Osteoblast (primary cell): ENCODE data around the gene CWC27. TPM values are rescaled to one million over a fixed set of nuclear protein-coding genes. Genes with fewer than 3 reads are reported as not detected.
A peak's percentile ranks its signal among the peaks of the same experiment; 100 is the strongest.
"Not testable (repeated sequence)": the region's sequence is repeated elsewhere in the genome, so short reads cannot be mapped to it uniquely, and the experiment has no call there.

Experiments
- DNase-seq: peaks from one replicate; pipeline ENCODE4 v3.0.0; 2011; ENCODE audit warnings: low spot score, mixed read lengths; ENCODE audit not compliant: insufficient read length; ENCODE audit errors: missing footprints
- H2AFZ ChIP-seq: 2 replicates; pipeline ENCODE4 v1.6.0; 2011; ENCODE audit warnings: mild to moderate bottlenecking, low read length
- H3K27ac ChIP-seq: 2 replicates; pipeline ENCODE4 v1.5.1; 2011; ENCODE audit warnings: mild to moderate bottlenecking, low read depth, low read length, moderate library complexity
- H3K27me3 ChIP-seq: 2 replicates; pipeline ENCODE4 v1.6.0; 2012; ENCODE audit warnings: mild to moderate bottlenecking, control low read depth, inconsistent platforms, low read length, moderate library complexity; ENCODE audit not compliant: insufficient read depth
- H3K36me3 ChIP-seq: 2 replicates; pipeline ENCODE4 v1.5.1; 2011; ENCODE audit warnings: mild to moderate bottlenecking, low read length, control low read depth, moderate library complexity; ENCODE audit not compliant: insufficient read depth
- H3K4me1 ChIP-seq: 2 replicates; pipeline ENCODE4 v1.5.1; 2011; ENCODE audit warnings: mild to moderate bottlenecking, low read length, control low read depth, moderate library complexity; ENCODE audit not compliant: insufficient read depth
- H3K4me2 ChIP-seq: 2 replicates; pipeline ENCODE4 v1.6.0; 2011; ENCODE audit warnings: mild to moderate bottlenecking, low read length; ENCODE audit not compliant: insufficient read depth
- H3K4me3 ChIP-seq: fragments of 200-600 bp; sonication (generic); 3 replicates; pipeline ENCODE4 v1.5.1; 2012; ENCODE audit warnings: mild to moderate bottlenecking, low read length, inconsistent platforms; ENCODE audit not compliant: insufficient read depth
- H3K79me2 ChIP-seq: 2 replicates; pipeline ENCODE4 v1.6.0; 2012; ENCODE audit warnings: mild to moderate bottlenecking, low read length, control low read depth, inconsistent platforms; ENCODE audit not compliant: insufficient read depth
- H3K9me3 ChIP-seq: 2 replicates; pipeline ENCODE4 v1.5.1; 2011; ENCODE audit warnings: low read depth, low read length, control low read depth
- H4K20me1 ChIP-seq: 2 replicates; pipeline ENCODE4 v1.6.0; 2012; ENCODE audit warnings: mild to moderate bottlenecking, low read length, control low read depth; ENCODE audit not compliant: insufficient read depth
- total RNA-seq: library from RNA; depleted of rRNA; stranded (reverse); fragments of >200 nt; gene quantifications from 2 replicates; pipeline ENCODE4 v1.2.3, GENCODE V29; 2012
- TF ChIP-seq, protein P1 (sequence below): IDR thresholded peaks from 2 replicates; pipeline ENCODE4 v1.5.1; 2011; ENCODE audit warnings: mild to moderate bottlenecking, low read depth, low read length, moderate library complexity; ENCODE audit errors: extremely low read depth

Gene CWC27
- total RNA-seq, 1 donor, result 13.4 TPM

DNA sequence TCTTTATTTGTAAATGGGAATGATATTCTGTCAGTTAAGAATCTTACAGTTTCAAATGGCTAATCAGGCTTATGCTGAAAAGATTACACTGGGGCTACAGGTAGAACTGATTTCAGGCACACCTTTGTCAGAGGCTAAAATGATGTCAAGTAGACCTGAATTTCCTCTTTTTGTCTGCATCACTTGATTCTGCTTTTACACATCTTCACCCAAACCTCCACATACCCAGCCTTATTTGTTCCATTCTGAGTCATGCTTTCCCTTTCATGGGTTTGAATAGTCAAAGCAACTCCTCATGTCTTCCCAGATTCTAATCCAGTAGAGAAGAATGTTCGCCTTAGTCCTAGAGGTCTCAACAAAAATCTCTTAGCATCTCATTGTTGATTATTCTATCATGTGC is 156.4 kb downstream of the CWC27 start:
- H3K27me3 ChIP-seq, result no peaks in the 10 kb centered on the region
- no peak overlapping the region for H3K4me3 ChIP-seq
- peaks cover 5% of the 10 kb centered on the region for H3K4me1 ChIP-seq
- no peak overlapping the region for H3K27ac ChIP-seq
- TF ChIP-seq, protein P1, sequence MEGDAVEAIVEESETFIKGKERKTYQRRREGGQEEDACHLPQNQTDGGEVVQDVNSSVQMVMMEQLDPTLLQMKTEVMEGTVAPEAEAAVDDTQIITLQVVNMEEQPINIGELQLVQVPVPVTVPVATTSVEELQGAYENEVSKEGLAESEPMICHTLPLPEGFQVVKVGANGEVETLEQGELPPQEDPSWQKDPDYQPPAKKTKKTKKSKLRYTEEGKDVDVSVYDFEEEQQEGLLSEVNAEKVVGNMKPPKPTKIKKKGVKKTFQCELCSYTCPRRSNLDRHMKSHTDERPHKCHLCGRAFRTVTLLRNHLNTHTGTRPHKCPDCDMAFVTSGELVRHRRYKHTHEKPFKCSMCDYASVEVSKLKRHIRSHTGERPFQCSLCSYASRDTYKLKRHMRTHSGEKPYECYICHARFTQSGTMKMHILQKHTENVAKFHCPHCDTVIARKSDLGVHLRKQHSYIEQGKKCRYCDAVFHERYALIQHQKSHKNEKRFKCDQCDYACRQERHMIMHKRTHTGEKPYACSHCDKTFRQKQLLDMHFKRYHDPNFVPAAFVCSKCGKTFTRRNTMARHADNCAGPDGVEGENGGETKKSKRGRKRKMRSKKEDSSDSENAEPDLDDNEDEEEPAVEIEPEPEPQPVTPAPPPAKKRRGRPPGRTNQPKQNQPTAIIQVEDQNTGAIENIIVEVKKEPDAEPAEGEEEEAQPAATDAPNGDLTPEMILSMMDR, result no peak
- no peak overlapping the region for H2AFZ ChIP-seq
- no peak for DNase-seq
- H4K20me1 ChIP-seq, result no peaks in the 10 kb centered on the region
- H3K9me3 ChIP-seq, result no peaks in the 10 kb centered on the region
- no peaks in the 10 kb centered on the region for H3K79me2 ChIP-seq
- no peaks in the 10 kb centered on the region for H3K36me3 ChIP-seq
- no peak overlapping the region for H3K4me2 ChIP-seq

DNA sequence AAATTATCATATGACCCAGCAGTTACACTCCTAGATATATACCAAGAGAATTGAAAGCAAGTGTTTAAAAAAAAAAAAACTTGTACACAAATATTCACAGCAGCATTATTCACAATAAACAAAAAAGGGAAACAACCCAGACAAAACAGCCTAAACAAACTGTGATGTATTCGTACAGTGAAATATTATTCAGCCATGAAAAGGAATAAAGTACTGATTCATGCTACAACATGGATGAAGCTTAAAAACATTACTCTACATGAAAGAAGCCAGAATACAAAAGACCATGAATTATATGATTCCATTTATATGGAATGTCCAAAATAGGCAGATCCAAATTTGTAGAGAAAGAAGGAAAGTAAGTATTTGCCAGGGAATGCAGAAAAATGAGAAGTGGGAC is 161.1 kb downstream of the CWC27 start:
- Histone ChIP-seq H3K4me2 (no peak overlapping the region), H3K27ac (no peak overlapping the region), H4K20me1 (no peaks in the 10 kb centered on the region), H3K9me3 (no peaks in the 10 kb centered on the region), H3K4me1 (no peaks in the 10 kb centered on the region), H3K4me3 (no peak overlapping the region), H3K27me3 (no peaks in the 10 kb centered on the region), H3K79me2 (no peaks in the 10 kb centered on the region), H3K36me3 (no peaks in the 10 kb centered on the region), H2AFZ (no peak overlapping the region)
- DNase-seq, result no peak
- TF ChIP-seq, protein P1, result no peak

DNA sequence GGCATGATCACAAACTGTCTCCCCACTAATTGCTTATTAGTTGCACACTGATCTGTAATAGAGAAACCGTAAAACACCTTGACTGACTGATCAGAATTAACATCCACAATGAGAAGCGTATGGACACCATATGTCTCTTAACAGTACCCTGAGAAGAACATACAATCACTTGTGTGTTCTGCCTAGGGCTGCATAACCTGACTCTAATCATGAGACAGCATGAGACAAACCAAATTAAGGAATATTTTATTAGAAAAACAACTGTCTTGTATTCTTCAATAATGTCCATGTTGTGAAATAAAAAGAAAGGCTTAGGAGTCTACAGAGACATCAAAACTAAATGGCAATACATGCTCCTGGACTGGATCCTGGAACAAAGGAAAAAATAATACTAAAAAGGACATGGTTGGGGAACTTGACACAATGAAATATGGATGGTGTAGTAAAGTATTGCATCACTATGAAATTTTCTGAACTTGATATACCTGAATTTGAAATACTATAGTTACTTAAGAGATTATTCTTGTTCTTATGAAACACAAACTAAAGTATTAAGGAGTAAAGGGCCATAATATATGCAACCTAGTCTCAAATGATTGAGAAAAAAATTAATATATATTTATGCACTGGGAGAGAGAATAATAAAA is 162.1 kb downstream of the CWC27 start:
- H3K79me2 ChIP-seq, result no peaks in the 10 kb centered on the region
- H4K20me1 ChIP-seq, result no peaks in the 10 kb centered on the region
- no peak for DNase-seq
- H3K27ac ChIP-seq, result no peak overlapping the region
- H3K4me1 ChIP-seq, result no peaks in the 10 kb centered on the region
- TF ChIP-seq, protein P1, result no peak
- H3K4me3 ChIP-seq, result no peak overlapping the region
- no peaks in the 10 kb centered on the region for H3K36me3 ChIP-seq
- no peak overlapping the region for H2AFZ ChIP-seq
- H3K4me2 ChIP-seq, result no peak overlapping the region
- H3K9me3 ChIP-seq, result no peaks in the 10 kb centered on the region
- H3K27me3 ChIP-seq, result no peaks in the 10 kb centered on the region

DNA sequence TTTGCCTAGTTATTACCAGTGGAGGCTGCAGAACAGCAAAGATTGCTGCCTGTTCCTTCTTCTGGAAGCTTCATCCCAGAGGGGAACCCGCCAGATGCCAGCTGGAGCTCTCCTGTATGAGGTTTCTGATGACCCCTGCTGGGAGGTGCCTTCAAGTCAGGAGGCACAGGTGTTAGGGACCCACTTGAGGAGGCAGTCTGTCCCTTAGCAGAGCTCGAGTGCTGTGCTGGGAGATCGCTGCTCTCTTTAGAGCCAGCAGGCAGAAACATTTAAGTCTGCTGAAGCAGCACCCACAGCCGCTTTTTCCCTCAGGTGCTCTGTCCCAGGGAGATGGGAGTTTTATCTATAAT is 170.7 kb downstream of the CWC27 start:
- not testable (repeated sequence) for H3K36me3 ChIP-seq, H4K20me1 ChIP-seq, H3K27me3 ChIP-seq, H3K4me1 ChIP-seq, H3K79me2 ChIP-seq, DNase-seq, H3K4me3 ChIP-seq, H3K9me3 ChIP-seq, H3K27ac ChIP-seq
- Histone ChIP-seq H3K4me2 (peak overlapping the region; percentile 70), H2AFZ (peak overlapping the region; percentile 56)
